ENCODE results near the gene FOS.

The FOS gene

DNA sequence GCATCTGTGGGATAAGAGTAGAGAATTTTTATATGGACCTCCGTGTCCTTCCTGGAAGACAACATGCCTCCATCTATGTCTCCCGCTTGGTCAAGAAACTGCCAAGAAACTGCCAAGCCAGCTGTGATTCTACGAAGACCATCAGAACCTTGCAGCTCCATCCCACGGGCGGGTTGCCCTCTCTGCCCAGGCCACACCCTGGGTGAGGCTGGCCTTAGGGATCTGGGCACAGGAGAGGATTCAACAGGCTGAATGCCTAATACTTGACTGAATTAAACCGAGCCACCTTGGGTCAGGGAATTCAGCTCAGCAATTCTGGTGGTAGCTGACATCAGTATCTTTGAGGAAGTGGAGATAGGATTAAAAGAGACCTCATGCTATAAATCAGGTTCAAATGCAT is 37.8 kb upstream of the FOS start:
- H3K4me1 ChIP-seq = peaks cover 13% of the 10 kb centered on the region; the same call in 1 of the 2 replicates
- no peak for TF ChIP-seq CTCF (IDR thresholded peaks at IDR 0.05; ENCODE audit: low read depth, low read length)
- no peaks in the 10 kb centered on the region for H3K27me3 ChIP-seq

DNA sequence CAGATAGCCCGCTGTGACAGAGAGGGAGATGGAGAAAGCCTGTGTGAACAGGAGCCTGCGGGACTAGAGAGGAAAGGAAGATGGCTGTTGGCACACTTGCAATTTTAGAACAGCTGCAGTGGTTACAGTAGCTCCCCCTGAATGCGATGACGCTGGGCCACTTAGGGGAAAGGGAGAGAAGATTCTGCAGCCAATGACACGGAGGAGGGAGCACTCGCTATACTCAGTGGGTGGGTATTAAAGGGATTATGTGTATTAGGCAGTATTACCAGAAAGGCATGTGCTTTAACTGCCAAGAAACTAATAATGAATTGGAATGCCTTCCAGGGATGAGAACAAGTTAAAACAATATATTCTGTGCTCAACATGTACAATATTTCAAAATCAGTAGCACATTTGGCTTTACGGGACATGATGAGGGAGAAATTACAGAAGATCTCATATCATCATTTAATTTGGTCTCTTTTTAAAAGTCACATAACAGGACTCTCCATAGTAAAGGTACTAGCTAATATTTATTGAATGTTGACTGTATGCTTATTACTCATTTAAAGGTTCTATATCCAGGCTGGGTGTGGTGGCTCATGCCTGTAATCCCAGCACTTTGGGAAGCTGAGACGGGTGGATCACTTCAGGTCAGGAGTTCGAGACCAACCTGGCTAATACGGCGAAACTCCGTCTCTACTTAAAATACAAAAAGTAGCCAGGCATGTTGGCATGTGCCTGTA is 35.9 kb upstream of the FOS start:
- no peaks in the 10 kb centered on the region for H3K36me3 ChIP-seq
- no peak for DNase-seq
- no peaks in the 10 kb centered on the region for H3K27me3 ChIP-seq
- no peaks in the 10 kb centered on the region for H3K9me3 ChIP-seq
- peaks cover 2% of the 10 kb centered on the region; the same call in 1 of the 2 replicates for H3K4me1 ChIP-seq
- no peak for TF ChIP-seq CTCF (IDR thresholded peaks at IDR 0.05; ENCODE audit: low read depth, low read length)
- no peak overlapping the region for H3K4me3 ChIP-seq (ENCODE audit: low read depth, low read length)

More for the DNA sequence above, 37.8 kb upstream of the FOS start:
- Histone ChIP-seq H3K36me3 (no peaks in the 10 kb centered on the region), H3K9me3 (no peaks in the 10 kb centered on the region), H3K4me3 (ENCODE audit: low read depth, low read length) (no peak overlapping the region)
- DNase-seq = no peak

DNA sequence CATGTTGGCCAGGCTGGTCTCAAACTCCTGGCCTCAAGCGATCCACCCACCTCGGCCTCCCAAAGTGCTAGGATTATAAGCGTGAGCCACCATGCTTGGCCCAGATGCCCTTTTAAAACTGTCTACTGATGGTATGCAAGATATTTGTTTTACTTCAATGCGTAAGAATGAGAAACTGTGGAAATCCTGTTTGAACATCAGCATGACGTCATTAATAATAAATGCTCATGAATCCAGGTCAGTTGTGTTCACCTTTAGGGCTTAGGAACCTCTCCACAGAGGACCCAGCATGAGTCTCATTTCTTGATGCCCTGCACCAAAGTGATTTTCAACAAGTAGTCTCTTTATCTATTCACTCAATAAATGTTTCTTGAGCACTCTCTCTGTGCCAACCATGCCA is 34.5 kb upstream of the FOS start:
- no peak for TF ChIP-seq CTCF (IDR thresholded peaks at IDR 0.05; ENCODE audit: low read depth, low read length)
- H3K9me3 ChIP-seq = no peaks in the 10 kb centered on the region
- H3K27me3 ChIP-seq = no peaks in the 10 kb centered on the region
- H3K4me3 ChIP-seq (ENCODE audit: low read depth, low read length) = no peak overlapping the region
- no peaks in the 10 kb centered on the region for H3K4me1 ChIP-seq
- DNase-seq = no peak
- no peaks in the 10 kb centered on the region for H3K36me3 ChIP-seq

- H3K27me3 ChIP-seq = no peaks in the 10 kb centered on the region
- H3K36me3 ChIP-seq = no peaks in the 10 kb centered on the region
- H3K4me3 ChIP-seq (ENCODE audit: low read depth, low read length) = no peak overlapping the region
- no peaks in the 10 kb centered on the region for H3K4me1 ChIP-seq
- TF ChIP-seq CTCF (IDR thresholded peaks at IDR 0.05; ENCODE audit: low read depth, low read length) = no peak
- no peak for DNase-seq
- H3K9me3 ChIP-seq = no peaks in the 10 kb centered on the region
Measured at GRCh38 chr14:75246546-75247285, 31.9 kb upstream of the FOS start.

DNA sequence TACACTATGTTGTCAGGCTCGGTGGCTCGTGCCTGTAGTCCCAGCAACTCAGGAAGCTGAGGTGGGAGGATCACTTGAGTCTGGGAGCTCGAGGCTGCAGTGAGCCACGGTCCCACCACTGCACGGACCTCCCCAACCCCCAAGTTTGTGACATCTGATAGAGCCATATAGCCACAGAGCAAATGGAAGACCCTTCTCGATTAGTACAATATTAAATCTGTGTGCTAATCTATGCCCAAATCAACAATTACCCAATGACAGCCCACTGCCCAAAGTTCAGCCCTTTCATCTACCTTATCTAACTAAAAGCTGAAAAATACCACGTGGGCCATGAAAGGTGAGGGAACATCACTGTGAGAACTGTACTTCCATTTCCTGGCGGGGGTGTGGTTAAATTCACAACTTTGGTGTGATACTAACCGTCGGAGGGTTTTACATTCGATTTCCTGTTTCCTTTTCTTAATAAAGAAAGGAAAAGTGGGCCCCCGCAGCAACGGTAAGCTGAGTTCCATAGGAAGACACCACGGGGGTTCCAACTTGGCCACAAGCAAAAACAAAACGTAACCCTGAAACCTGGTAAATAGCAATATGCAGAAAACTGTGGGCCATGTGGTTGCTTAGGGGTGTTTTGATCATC is 31.2 kb upstream of the FOS start:
- Histone ChIP-seq H3K4me1 (no peaks in the 10 kb centered on the region), H3K36me3 (no peaks in the 10 kb centered on the region), H3K4me3 (ENCODE audit: low read depth, low read length) (no peak overlapping the region), H3K9me3 (no peaks in the 10 kb centered on the region), H3K27me3 (no peaks in the 10 kb centered on the region)
- no peak for DNase-seq
- no peak for TF ChIP-seq CTCF (IDR thresholded peaks at IDR 0.05; ENCODE audit: low read depth, low read length)
